H1 (cell line): ENCODE measurements around the gene GRM7. TPM values are rescaled to one million over a fixed set of nuclear protein-coding genes. Genes with fewer than 3 reads are reported as not detected.

Source experiments
- KDM5A ChIP-seq: fragments of 200-600 bp; IDR thresholded peaks from 2 replicates; pipeline ENCODE4 v1.7.1; 2012; ENCODE audit warnings: mild to moderate bottlenecking, low read length, inconsistent platforms, mixed read lengths
- NANOG ChIP-seq: IDR thresholded peaks from 2 replicates; pipeline ENCODE4 v1.6.1; 2011; ENCODE audit warnings: low read length, low read depth, mild to moderate bottlenecking, inconsistent platforms; ENCODE audit not compliant: insufficient read depth, poor library complexity, severe bottlenecking
- polyA plus RNA-seq, 7 experiments: library from polyadenylated mRNA; depleted of rRNA in 3 of 7; stranded (reverse) in 5 of 7; unstranded in 2 of 7; fragments of >200 nt in 5 of 7; fragments of 200-250 nt in 2 of 7; gene quantifications; 1 replicate in 5 of 7; 2 replicates in 1 of 7; 4 replicates in 1 of 7; pipeline versions ENCODE4 v1.2.1 to v1.2.3, GENCODE V29; 2011 to 2013; ENCODE audit warnings: missing spikeins in 2 of 7, mixed read lengths in 2 of 7
- total RNA-seq: library from RNA; stranded (reverse); fragmentation: NEBNext Ultra II Directional; extraction: Animal tissue kit (Norgen Biotek cat#: 25700); gene quantifications from 2 replicates; pipeline ENCODE4 v1.2.1, GENCODE V29; 2021

Gene GRM7
- total and polyA plus RNA-seq, 2 of the 8 experiments (the other 6 are each of a cell fraction or from before 2014, with no cell fraction given), result 0.17 to 0.24 TPM

GRCh38 chr3:7166460-7166859, 305.5 kb downstream of the GRM7 start (continued):
- no peak for TF ChIP-seq NANOG
- no peak for TF ChIP-seq KDM5A
- TF ChIP-seq, all 59 proteins: peak for 0
